Neural cell (in vitro differentiated cells): ENCODE data around the gene CPSF4L. TPM values are rescaled to one million over a fixed set of nuclear protein-coding genes. Genes with fewer than 3 reads are reported as not detected.
A peak's percentile ranks its signal among the peaks of the same experiment; 100 is the strongest.

Experiments
- H2AFZ ChIP-seq: fragments of 200-600, 300-800 bp; sonication (generic), shearing (Covaris generic); 2 replicates; pipeline ENCODE4 v1.6.0; 2014; ENCODE audit warnings: low read depth, mild to moderate bottlenecking, antibody characterized with exemption, low read length, moderate library complexity
- H3F3A ChIP-seq: fragments of 200-600 bp; shearing (Covaris generic); 2 replicates; pipeline ENCODE4 v1.6.1; 2016; ENCODE audit warnings: mild to moderate bottlenecking, moderate library complexity, mixed read lengths, antibody characterized with exemption, low read length; ENCODE audit not compliant: insufficient read depth, poor library complexity, severe bottlenecking
- H3K27ac ChIP-seq: fragments of 200-600, 300-800 bp; sonication (generic), shearing (Covaris generic); 2 replicates; pipeline ENCODE4 v1.5.1; 2014; ENCODE audit warnings: mild to moderate bottlenecking, low read length, moderate library complexity
- H3K27me3 ChIP-seq: fragments of 300-800, 200-600 bp; sonication (generic), shearing (Covaris generic); 2 replicates; pipeline ENCODE4 v1.6.0; 2014; ENCODE audit warnings: mild to moderate bottlenecking, low read depth, low read length, moderate library complexity; ENCODE audit not compliant: insufficient read depth
- H3K36me3 ChIP-seq: fragments of 300-800, 200-600 bp; sonication (generic), shearing (Covaris generic); 2 replicates; pipeline ENCODE4 v1.5.1; 2014; ENCODE audit warnings: mild to moderate bottlenecking, antibody characterized with exemption, low read length, moderate library complexity; ENCODE audit not compliant: insufficient read depth
- H3K4me2 ChIP-seq: fragments of 300-800, 200-600 bp; sonication (generic), shearing (Covaris generic); 2 replicates; pipeline ENCODE4 v1.6.0; 2014; ENCODE audit warnings: mild to moderate bottlenecking, low read length
- H3K4me3 ChIP-seq: fragments of 300-800, 200-600 bp; sonication (generic), shearing (Covaris generic); 2 replicates; pipeline ENCODE4 v1.5.1; 2014; ENCODE audit warnings: mild to moderate bottlenecking, low read length, moderate library complexity
- H3K79me2 ChIP-seq: fragments of 200-600 bp; shearing (Covaris generic); replicated peaks from 2 replicates; pipeline ENCODE4 v1.6.0; 2014; ENCODE audit warnings: mild to moderate bottlenecking, low read length, moderate library complexity; ENCODE audit not compliant: insufficient read depth
- H3K9ac ChIP-seq: fragments of 300-800, 200-600 bp; sonication (generic), shearing (Covaris generic); 2 replicates; pipeline ENCODE4 v1.6.1; 2016; ENCODE audit warnings: mild to moderate bottlenecking, low read length, mixed read lengths
- H3K9me2 ChIP-seq: fragments of 200-600 bp; shearing (Covaris generic); 2 replicates; pipeline ENCODE4 v1.6.1; 2016; ENCODE audit warnings: mild to moderate bottlenecking, low read length, mixed read lengths; ENCODE audit not compliant: insufficient read depth
- H3K9me3 ChIP-seq: fragments of 200-600, 300-800 bp; sonication (generic), shearing (Covaris generic); 2 replicates; pipeline ENCODE4 v1.6.1; 2016; ENCODE audit warnings: mild to moderate bottlenecking, mixed run types, low read length, moderate library complexity, mixed read lengths
- H4K20me1 ChIP-seq: fragments of 200-600 bp; shearing (Covaris generic); 2 replicates; pipeline ENCODE4 v1.6.1; 2016; ENCODE audit warnings: mild to moderate bottlenecking, mixed run types; ENCODE audit not compliant: insufficient read depth
- CTCF ChIP-seq: fragments of 450-650 bp; IDR thresholded peaks from 2 replicates; pipeline ENCODE4 v1.5.1; 2014; ENCODE audit warnings: antibody characterized with exemption, mild to moderate bottlenecking, moderate library complexity; ENCODE audit not compliant: poor library complexity, severe bottlenecking
- EP300 ChIP-seq: fragments of 450-650 bp; conservative IDR thresholded peaks from 2 replicates; pipeline ENCODE4 v1.6.1; 2014; ENCODE audit warnings: antibody characterized with exemption, mild to moderate bottlenecking, moderate library complexity; ENCODE audit not compliant: poor library complexity, severe bottlenecking
- EZH2 ChIP-seq: fragments of 200-600, 300-800 bp; shearing (Covaris generic), sonication (generic); IDR thresholded peaks from 2 replicates; pipeline ENCODE4 v1.6.1; 2014; ENCODE audit warnings: antibody characterized with exemption, low read length, borderline replicate concordance, mild to moderate bottlenecking; ENCODE audit not compliant: insufficient read depth, poor library complexity, severe bottlenecking
- MXI1 ChIP-seq: fragments of 450-650 bp; conservative IDR thresholded peaks from 2 replicates; pipeline ENCODE4 v1.6.1; 2014; ENCODE audit warnings: antibody characterized with exemption, mild to moderate bottlenecking; ENCODE audit not compliant: poor library complexity, severe bottlenecking
- POLR2AphosphoS5 ChIP-seq: IDR thresholded peaks from 2 replicates; pipeline ENCODE4 v1.6.1; 2012
- RAD21 ChIP-seq: fragments of 450-650 bp; conservative IDR thresholded peaks from 2 replicates; pipeline ENCODE4 v1.6.1; 2014; ENCODE audit warnings: antibody characterized with exemption, mild to moderate bottlenecking, moderate library complexity
- REST ChIP-seq: IDR thresholded peaks from 2 replicates; pipeline ENCODE4 v1.6.1; 2012; ENCODE audit warnings: borderline replicate concordance
- SMC3 ChIP-seq: fragments of 450-650 bp; conservative IDR thresholded peaks from 2 replicates; pipeline ENCODE4 v1.6.1; 2014; ENCODE audit warnings: antibody characterized with exemption, mild to moderate bottlenecking, moderate library complexity; ENCODE audit not compliant: poor library complexity
- TAF1 ChIP-seq: IDR thresholded peaks from 2 replicates; pipeline ENCODE4 v1.6.1; 2012; ENCODE audit warnings: low read depth
- polyA minus RNA-seq: library from RNA; depleted of rRNA, polyadenylated mRNA; stranded (reverse); fragments of >200 nt; gene quantifications from 2 replicates; pipeline ENCODE4 v1.2.3, GENCODE V29; 2014
- polyA plus RNA-seq: library from polyadenylated mRNA; depleted of rRNA; stranded (reverse); fragments of >200 nt; gene quantifications from 2 replicates; pipeline ENCODE4 v1.2.3, GENCODE V29; 2014

Gene CPSF4L, protein sequence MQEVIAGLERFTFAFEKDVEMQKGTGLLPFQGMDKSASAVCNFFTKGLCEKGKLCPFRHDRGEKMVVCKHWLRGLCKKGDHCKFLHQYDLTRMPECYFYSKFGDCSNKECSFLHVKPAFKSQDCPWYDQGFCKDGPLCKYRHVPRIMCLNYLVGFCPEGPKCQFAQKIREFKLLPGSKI
- polyA plus RNA-seq: not detected in 2 replicates
- polyA minus RNA-seq: 1.0 TPM in 1 of 2 replicates, not detected in the other

DNA sequence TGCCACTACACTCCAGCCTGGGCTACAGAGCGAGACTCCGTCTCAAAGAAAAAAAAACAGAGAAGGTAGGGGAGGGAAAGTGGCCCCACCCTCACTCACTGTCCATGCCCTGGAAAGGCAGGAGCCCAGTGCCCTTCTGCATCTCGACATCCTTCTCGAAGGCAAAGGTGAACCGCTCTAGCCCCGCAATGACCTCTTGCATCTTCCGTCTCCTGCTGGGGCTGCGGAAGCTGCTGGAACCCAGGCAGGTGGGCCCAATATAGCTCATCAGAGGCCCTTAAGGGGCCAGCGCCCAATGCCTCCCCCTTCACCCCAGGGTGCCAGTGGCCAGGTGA is at the start of gene CPSF4L:
Gene CPSF4L, minus strand, starts transcription at position 264 of the 335 bp plus-strand sequence. Its CDS starts 62 bp downstream, at position 202.
- TF ChIP-seq EZH2 (no peak), CTCF (no peak), MXI1 (no peak), RAD21 (no peak), POLR2AphosphoS5 (no peak), REST (no peak), SMC3 (no peak), TAF1 (no peak), EP300 (no peak)
- no peak within 1 kb of the TSS for H3K9ac ChIP-seq
- no peak within 1 kb of the TSS for H3K4me2 ChIP-seq
- H3K4me3 ChIP-seq: no peak within 1 kb of the TSS
- no peaks in the 10 kb centered on the region for H3K79me2 ChIP-seq
- no peaks in the 10 kb centered on the region for H3K27me3 ChIP-seq
- H2AFZ ChIP-seq: no peak within 1 kb of the TSS
- no peaks in the 10 kb centered on the region for H3K36me3 ChIP-seq
- no peaks in the 10 kb centered on the region for H3K9me3 ChIP-seq
- no peaks in the 10 kb centered on the region for H3F3A ChIP-seq
- H3K9me2 ChIP-seq: no peaks in the 10 kb centered on the region
- H3K27ac ChIP-seq: no peak within 1 kb of the TSS
- no peaks in the 10 kb centered on the region for H4K20me1 ChIP-seq

DNA sequence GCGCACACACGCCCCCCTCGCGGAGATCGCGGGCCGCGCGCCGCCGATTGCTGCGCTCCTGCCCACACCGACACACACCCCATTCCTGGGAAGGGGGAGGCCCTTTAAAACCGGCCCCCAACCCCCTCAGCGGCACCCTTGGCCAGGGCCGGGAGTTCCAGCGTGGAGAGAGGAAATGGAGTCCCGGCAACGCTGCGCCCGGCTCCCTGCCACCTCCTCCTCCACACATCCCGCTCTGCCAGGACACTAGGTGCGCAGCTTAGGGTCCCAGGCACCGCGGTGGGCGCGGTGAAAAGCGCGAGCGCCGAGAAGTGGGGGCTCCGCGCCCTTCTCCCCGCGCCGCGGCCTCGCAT is 49.7 kb upstream of the CPSF4L start:
- no peaks in the 10 kb centered on the region for H3K9me2 ChIP-seq
- H3K4me2 ChIP-seq: peak overlapping the region; percentile 6
- peak overlapping the region; percentile 88 for H3K27ac ChIP-seq
- H3K9me3 ChIP-seq: no peaks in the 10 kb centered on the region
- H4K20me1 ChIP-seq: no peaks in the 10 kb centered on the region
- H3K36me3 ChIP-seq: no peaks in the 10 kb centered on the region
- H3K27me3 ChIP-seq: no peaks in the 10 kb centered on the region
- H3F3A ChIP-seq: no peaks in the 10 kb centered on the region
- peak overlapping the region; percentile 97 for H3K9ac ChIP-seq
- peaks cover 39% of the 10 kb centered on the region for H3K79me2 ChIP-seq
- H2AFZ ChIP-seq: peak overlapping the region; percentile 83
- TF ChIP-seq MXI1 (peak; percentile 55), SMC3 (no peak)
- H3K4me3 ChIP-seq: peak overlapping the region; percentile 99
